HepG2 (cell line): ENCODE measurements around the gene YIPF3. TPM values are rescaled to one million over a fixed set of nuclear protein-coding genes. Genes with fewer than 3 reads are reported as not detected.

ENCODE experiments used
- ATAD3A ChIP-seq: sonication (generic); formaldehyde crosslinking; IDR thresholded peaks from 2 replicates; pipeline ENCODE4 v1.4.0; 2020; ENCODE audit warnings: missing genetic modification reagents
- CC2D1A ChIP-seq: sonication (generic); formaldehyde crosslinking; IDR thresholded peaks from 2 replicates; pipeline ENCODE4 v1.8.1; 2023; ENCODE audit warnings: mild to moderate bottlenecking, missing genetic modification reagents
- NAIF1 ChIP-seq: sonication (generic); formaldehyde crosslinking; IDR thresholded peaks from 2 replicates; pipeline ENCODE4 v1.5.0; 2020; ENCODE audit warnings: mild to moderate bottlenecking, missing genetic modification reagents, borderline replicate concordance
- PAX8 ChIP-seq: sonication (generic); formaldehyde crosslinking; IDR thresholded peaks from 2 replicates; pipeline ENCODE4 v1.8.0; 2022; ENCODE audit warnings: mild to moderate bottlenecking, missing genetic modification reagents, borderline replicate concordance
- PHB2 ChIP-seq: fragments of 450-650 bp; IDR thresholded peaks from 2 replicates; pipeline ENCODE4 v1.6.1; 2018; ENCODE audit not compliant: partially characterized antibody
- SOX6 ChIP-seq, 2 experiments: fragments of 450-650 bp in 1 of 2; sonication (generic) in 1 of 2; formaldehyde crosslinking in 1 of 2; IDR thresholded peaks; 2 replicates each; pipeline versions ENCODE4 v1.4.0 to v1.6.1; 2017 to 2020; ENCODE audit warnings: antibody characterized with exemption in 1 of 2, mild to moderate bottlenecking in 1 of 2, missing genetic modification reagents in 1 of 2
- ZIK1 ChIP-seq: sonication (generic); formaldehyde crosslinking; IDR thresholded peaks from 2 replicates; pipeline ENCODE4 v1.5.0; 2020; ENCODE audit warnings: mild to moderate bottlenecking, low read depth, missing genetic modification reagents, borderline replicate concordance
- ZNF124 ChIP-seq: sonication (generic); formaldehyde crosslinking; IDR thresholded peaks from 2 replicates; pipeline ENCODE4 v1.4.0; 2020; ENCODE audit warnings: missing genetic modification reagents
- ZNF205 ChIP-seq: IDR thresholded peaks from 2 replicates; pipeline ENCODE4 v1.6.1; 2018; ENCODE audit warnings: missing biosample characterization, missing genetic modification reagents
- ZNF230 ChIP-seq: sonication (generic); formaldehyde crosslinking; IDR thresholded peaks from 2 replicates; pipeline ENCODE4 v1.4.0; 2020; ENCODE audit warnings: mild to moderate bottlenecking, missing genetic modification reagents
- ZNF256 ChIP-seq: sonication (generic); formaldehyde crosslinking; conservative IDR thresholded peaks from 2 replicates; pipeline ENCODE4 v1.4.0; 2020; ENCODE audit warnings: missing genetic modification reagents
- ZNF772 ChIP-seq: sonication (generic); formaldehyde crosslinking; IDR thresholded peaks from 2 replicates; pipeline ENCODE4 v1.5.0; 2020; ENCODE audit warnings: mild to moderate bottlenecking, missing genetic modification reagents
- polyA plus RNA-seq, 8 experiments: library from polyadenylated mRNA; depleted of rRNA in 3 of 8; stranded (reverse) in 7 of 8; unstranded in 1 of 8; fragments of >200 nt; fragmentation: Illumina TruSeq in 4 of 8; extraction: Trizol in 4 of 8; gene quantifications; 2 replicates each; pipeline versions ENCODE4 v1.2.1 to v1.2.3, GENCODE V29; 2011 to 2016; ENCODE audit warnings: low read depth in 4 of 8, missing spikeins in 1 of 8, mixed read lengths in 1 of 8; ENCODE audit not compliant: insufficient read depth in 1 of 8
- total RNA-seq, 5 experiments: library from RNA; depleted of rRNA; stranded (reverse); fragments of >200 nt; fragmentation: Illumina TruSeq; extraction: Trizol; gene quantifications; 2 replicates each; pipeline ENCODE4 v1.2.3, GENCODE V29; 2016; ENCODE audit warnings: low read depth in 1 of 5
- TF ChIP-seq, protein P1 (sequence below): sonication (generic); formaldehyde crosslinking; IDR thresholded peaks from 2 replicates; pipeline ENCODE4 v1.4.0; 2020; ENCODE audit warnings: missing genetic modification reagents, low read depth, mild to moderate bottlenecking, borderline replicate concordance
- TF ChIP-seq, protein P2 (sequence below): conservative IDR thresholded peaks from 2 replicates; pipeline ENCODE4 v1.6.1; 2018; ENCODE audit warnings: missing genetic modification reagents
- TF ChIP-seq, protein P3 (sequence below): sonication (generic); formaldehyde crosslinking; IDR thresholded peaks from 2 replicates; pipeline ENCODE4 v1.4.0; 2020; ENCODE audit warnings: missing genetic modification reagents, borderline replicate concordance
- TF ChIP-seq, protein P4 (sequence below): sonication (generic); formaldehyde crosslinking; IDR thresholded peaks from 2 replicates; pipeline ENCODE4 v1.4.0; 2020; ENCODE audit warnings: mild to moderate bottlenecking, missing genetic modification reagents
- TF ChIP-seq, protein P5 (sequence below): sonication (generic); formaldehyde crosslinking; IDR thresholded peaks from 2 replicates; pipeline ENCODE4 v1.4.0; 2020; ENCODE audit warnings: missing genetic modification reagents

Gene YIPF3
- total and polyA plus RNA-seq, 2 of the 13 experiments (the other 11 are each of a cell fraction or from before 2014, with no cell fraction given) = 107 to 206 TPM

DNA sequence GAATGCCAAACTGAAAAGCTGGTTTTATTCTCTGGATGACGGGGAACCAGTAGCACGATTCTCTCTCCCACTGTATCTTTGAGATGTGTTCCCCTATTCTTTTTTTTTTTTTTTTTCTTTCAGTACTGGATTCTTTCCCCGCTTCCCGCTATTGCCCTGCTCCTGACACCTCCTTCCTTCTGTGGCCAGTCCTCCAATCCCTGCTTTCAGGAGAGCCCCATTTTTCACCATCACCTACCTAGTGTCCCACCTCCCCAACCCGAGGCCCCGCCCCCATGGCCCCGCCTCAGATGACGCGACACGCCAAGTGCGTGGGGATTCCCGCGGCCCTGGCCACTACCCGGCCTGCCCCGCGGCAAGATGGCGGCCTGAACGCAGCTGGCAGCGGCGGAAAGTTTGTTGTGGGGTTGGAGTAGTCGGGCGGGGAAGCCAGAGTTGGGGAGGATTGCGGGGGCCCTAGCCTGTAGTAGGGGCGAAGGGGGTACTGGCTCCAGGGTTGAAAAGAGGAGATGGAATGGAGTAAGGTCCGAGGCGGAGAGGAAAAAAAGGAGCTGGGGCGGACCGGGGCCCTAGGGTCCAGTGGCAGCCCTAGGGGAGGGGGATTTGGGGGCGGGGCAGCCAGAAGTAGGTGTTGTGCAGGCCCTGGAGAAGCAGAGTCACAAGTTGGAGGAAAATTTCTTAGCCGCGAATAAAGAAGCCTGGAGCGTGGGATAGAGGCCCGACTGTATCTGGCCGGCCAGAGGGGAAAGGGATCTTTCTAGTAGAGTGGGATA lies 39.3 kb downstream of the YIPF3 start, which contains the start of gene TJAP1 (continued):
- TF ChIP-seq, protein P1, sequence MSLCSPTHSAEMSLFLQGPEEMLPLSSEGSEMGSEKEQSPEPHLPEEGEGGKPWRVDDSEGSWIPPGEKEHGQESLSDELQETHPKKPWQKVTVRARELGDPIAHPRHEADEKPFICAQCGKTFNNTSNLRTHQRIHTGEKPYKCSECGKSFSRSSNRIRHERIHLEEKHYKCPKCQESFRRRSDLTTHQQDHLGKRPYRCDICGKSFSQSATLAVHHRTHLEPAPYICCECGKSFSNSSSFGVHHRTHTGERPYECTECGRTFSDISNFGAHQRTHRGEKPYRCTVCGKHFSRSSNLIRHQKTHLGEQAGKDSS (CRISPR knock-in tag) = peak; percentile 80; the same call in 1 of the 2 replicates
- peak; percentile 79; the same call in 1 of the 2 replicates for TF ChIP-seq ZNF230
- TF ChIP-seq, protein P2, sequence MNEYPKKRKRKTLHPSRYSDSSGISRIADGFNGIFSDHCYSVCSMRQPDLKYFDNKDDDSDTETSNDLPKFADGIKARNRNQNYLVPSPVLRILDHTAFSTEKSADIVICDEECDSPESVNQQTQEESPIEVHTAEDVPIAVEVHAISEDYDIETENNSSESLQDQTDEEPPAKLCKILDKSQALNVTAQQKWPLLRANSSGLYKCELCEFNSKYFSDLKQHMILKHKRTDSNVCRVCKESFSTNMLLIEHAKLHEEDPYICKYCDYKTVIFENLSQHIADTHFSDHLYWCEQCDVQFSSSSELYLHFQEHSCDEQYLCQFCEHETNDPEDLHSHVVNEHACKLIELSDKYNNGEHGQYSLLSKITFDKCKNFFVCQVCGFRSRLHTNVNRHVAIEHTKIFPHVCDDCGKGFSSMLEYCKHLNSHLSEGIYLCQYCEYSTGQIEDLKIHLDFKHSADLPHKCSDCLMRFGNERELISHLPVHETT = no peak
- TF ChIP-seq, protein P3, sequence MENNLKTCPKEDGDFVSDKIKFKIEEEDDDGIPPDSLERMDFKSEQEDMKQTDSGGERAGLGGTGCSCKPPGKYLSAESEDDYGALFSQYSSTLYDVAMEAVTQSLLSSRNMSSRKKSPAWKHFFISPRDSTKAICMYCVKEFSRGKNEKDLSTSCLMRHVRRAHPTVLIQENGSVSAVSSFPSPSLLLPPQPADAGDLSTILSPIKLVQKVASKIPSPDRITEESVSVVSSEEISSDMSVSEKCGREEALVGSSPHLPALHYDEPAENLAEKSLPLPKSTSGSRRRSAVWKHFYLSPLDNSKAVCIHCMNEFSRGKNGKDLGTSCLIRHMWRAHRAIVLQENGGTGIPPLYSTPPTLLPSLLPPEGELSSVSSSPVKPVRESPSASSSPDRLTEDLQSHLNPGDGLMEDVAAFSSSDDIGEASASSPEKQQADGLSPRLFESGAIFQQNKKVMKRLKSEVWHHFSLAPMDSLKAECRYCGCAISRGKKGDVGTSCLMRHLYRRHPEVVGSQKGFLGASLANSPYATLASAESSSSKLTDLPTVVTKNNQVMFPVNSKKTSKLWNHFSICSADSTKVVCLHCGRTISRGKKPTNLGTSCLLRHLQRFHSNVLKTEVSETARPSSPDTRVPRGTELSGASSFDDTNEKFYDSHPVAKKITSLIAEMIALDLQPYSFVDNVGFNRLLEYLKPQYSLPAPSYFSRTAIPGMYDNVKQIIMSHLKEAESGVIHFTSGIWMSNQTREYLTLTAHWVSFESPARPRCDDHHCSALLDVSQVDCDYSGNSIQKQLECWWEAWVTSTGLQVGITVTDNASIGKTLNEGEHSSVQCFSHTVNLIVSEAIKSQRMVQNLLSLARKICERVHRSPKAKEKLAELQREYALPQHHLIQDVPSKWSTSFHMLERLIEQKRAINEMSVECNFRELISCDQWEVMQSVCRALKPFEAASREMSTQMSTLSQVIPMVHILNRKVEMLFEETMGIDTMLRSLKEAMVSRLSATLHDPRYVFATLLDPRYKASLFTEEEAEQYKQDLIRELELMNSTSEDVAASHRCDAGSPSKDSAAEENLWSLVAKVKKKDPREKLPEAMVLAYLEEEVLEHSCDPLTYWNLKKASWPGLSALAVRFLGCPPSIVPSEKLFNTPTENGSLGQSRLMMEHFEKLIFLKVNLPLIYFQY (CRISPR knock-in tag) = no peak
- TF ChIP-seq PAX8 (CRISPR knock-in tag) = 0 out of 2 replicates have a peak, but pooled peaks have one; percentile 74
- TF ChIP-seq NAIF1 = peak; percentile 74; the same call in 1 of the 2 replicates
- TF ChIP-seq CC2D1A = no peak
- TF ChIP-seq, protein P4, sequence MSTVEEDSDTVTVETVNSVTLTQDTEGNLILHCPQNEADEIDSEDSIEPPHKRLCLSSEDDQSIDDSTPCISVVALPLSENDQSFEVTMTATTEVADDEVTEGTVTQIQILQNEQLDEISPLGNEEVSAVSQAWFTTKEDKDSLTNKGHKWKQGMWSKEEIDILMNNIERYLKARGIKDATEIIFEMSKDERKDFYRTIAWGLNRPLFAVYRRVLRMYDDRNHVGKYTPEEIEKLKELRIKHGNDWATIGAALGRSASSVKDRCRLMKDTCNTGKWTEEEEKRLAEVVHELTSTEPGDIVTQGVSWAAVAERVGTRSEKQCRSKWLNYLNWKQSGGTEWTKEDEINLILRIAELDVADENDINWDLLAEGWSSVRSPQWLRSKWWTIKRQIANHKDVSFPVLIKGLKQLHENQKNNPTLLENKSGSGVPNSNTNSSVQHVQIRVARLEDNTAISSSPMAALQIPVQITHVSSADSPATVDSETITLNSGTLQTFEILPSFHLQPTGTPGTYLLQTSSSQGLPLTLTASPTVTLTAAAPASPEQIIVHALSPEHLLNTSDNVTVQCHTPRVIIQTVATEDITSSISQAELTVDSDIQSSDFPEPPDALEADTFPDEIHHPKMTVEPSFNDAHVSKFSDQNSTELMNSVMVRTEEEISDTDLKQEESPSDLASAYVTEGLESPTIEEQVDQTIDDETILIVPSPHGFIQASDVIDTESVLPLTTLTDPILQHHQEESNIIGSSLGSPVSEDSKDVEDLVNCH (CRISPR knock-in tag) = no peak
- TF ChIP-seq ZNF772 (CRISPR knock-in tag) = peak; percentile 55; the same call in 1 of the 2 replicates
- TF ChIP-seq, protein P5, sequence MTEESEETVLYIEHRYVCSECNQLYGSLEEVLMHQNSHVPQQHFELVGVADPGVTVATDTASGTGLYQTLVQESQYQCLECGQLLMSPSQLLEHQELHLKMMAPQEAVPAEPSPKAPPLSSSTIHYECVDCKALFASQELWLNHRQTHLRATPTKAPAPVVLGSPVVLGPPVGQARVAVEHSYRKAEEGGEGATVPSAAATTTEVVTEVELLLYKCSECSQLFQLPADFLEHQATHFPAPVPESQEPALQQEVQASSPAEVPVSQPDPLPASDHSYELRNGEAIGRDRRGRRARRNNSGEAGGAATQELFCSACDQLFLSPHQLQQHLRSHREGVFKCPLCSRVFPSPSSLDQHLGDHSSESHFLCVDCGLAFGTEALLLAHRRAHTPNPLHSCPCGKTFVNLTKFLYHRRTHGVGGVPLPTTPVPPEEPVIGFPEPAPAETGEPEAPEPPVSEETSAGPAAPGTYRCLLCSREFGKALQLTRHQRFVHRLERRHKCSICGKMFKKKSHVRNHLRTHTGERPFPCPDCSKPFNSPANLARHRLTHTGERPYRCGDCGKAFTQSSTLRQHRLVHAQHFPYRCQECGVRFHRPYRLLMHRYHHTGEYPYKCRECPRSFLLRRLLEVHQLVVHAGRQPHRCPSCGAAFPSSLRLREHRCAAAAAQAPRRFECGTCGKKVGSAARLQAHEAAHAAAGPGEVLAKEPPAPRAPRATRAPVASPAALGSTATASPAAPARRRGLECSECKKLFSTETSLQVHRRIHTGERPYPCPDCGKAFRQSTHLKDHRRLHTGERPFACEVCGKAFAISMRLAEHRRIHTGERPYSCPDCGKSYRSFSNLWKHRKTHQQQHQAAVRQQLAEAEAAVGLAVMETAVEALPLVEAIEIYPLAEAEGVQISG (CRISPR knock-in tag) = peak; percentile 66
- no peak for TF ChIP-seq PHB2
- TF ChIP-seq SOX6 (IDR thresholded peaks at IDR 0.05) = no peak
- peak; percentile 35; the same call in 1 of the 2 replicates for TF ChIP-seq SOX6 (CRISPR knock-in tag; IDR thresholded peaks at IDR 0.05)
- no peak for TF ChIP-seq ATAD3A (CRISPR knock-in tag)
- TF ChIP-seq ZNF256 (CRISPR knock-in tag) = no peak
- TF ChIP-seq ZNF205 (CRISPR knock-in tag) = no peak
- TF ChIP-seq ZNF124 = no peak
- TF ChIP-seq ZIK1 (CRISPR knock-in tag) = no peak
